ENCODE data around the gene SERPINI1.

The SERPINI1 gene

GRCh38 chr3:167734498-167735232, 856 bp upstream of the SERPINI1 start, which contains the start of gene PDCD10:
TSS of gene PDCD10 (minus strand) at chr3:167734892. CDS start at chr3:167720157, 14,735 bp downstream.
- DNase-seq (ENCODE audit: low spot score), result peak; percentile 98

DNA sequence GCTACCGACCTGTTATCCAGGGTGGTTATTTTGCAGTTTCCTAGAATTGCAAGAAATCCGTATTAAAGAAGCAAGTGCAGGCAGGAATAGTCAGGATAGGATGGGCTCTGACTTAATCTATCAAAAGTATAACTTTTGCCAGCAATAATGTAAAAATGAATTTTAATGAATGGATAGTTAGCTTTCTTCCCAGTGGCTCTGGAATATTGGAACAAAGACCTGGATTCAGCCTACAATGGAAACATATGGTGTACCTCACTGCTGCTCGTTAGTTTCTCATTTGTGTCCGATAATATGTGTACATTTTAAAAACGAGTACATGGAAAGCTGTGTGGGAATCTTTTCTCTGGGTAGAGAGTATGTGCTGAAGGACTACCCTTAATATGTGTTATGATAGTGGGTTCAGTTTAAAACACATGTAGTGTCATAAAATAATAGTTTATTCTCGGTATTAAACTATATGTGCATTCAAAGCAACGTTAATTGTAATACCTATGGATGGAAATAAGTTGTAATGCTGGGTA, 805 bp downstream of the SERPINI1 start:
- DNase-seq (ENCODE audit: low spot score), result no peak

DNA sequence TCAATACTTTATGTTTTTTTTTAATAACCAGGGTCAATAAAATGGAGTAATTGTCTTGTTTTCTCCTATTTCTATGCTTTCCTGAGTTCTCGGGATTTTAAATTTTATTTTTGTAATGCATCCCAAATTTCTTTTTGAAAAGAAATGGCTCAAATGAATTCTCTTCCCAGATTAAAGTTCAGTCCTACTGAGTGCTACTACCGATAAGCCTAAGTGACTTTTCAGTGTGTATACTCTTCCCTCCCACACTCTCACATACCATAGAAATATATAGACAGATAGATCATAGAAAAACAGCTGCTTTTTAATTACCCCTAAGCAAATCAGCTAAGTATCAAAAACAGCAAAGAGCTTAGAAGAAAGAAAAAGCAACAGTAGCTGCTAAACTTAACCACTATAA, 1.5 kb downstream of the SERPINI1 start:
- DNase-seq (ENCODE audit: low spot score), result no peak

- DNase-seq (ENCODE audit: low spot score), result no peak
These were observed 2.5 kb downstream of the SERPINI1 start for GRCh38 chr3:167738037-167738436.

- DNase-seq (ENCODE audit: low spot score), result no peak
These were observed 3.8 kb downstream of the SERPINI1 start for GRCh38 chr3:167739190-167739810.

DNA sequence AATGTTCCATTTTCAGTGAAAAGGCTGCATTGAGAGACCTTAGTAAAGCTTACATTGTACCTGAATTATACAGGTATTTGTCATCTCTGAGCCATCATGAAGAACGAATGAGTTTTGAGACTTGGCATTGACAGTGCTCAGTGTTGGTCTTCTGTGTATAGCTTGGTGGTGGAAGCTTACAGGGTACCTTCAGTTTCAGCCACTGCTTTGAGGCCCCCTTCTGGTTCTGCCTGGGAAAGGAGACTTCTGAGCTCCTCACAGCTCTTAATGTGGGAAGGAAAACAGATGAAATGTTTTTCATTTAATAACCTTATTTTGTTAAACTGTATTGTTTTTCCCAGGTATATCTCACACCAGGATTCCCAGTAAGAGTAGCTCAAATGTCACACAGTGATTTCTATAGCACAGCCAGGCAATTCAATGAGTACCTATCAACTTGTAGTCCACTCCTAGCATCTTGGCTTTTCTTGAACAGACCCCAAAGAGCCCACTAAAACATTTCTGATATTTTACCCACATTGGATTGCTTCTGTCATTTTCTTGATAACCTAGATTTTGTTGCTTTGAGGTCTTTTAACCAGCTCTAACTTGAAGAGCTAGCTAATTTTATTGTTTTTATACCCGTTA, 5.6 kb downstream of the SERPINI1 start:
- peak; percentile 35 for DNase-seq (ENCODE audit: low spot score)

DNA sequence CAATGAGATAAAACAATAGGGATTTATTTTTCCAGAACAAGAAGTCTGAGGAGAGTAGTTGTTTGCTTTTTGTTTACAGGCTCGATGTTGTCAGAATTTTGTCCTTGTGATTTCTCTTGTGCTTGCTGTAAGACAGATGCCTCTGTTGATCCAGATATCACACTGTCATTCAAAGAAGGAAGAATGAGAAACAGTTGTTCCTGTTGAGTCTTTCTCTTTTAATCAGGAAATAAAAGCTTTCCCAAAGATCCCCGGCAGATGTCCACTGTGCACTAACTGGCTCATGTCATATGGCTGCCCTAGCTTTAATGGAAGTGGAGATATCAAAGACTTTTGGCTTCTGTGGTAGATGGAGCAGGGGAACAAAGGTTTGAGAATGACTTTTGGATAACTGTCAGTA, 6.8 kb downstream of the SERPINI1 start:
- DNase-seq (ENCODE audit: low spot score), result no peak

DNA sequence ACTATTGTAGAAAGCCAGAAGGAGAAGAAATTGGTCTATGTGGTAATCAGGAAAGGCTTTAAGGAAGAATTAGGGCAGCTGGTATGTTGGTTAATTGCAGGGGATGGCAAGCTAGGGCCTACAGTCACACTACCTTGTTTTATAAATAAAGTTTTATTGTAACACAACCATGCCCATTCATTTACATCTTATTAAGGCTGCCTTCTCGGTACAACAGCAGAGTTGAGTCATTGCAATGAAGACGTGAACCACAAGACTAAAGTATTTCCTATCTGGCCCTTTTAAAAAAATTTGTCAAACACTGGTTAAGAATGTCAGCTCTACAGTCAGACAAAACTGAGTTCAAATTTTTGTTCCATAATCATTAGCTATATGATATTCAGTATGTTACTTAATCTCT, 8.3 kb downstream of the SERPINI1 start:
- DNase-seq (ENCODE audit: low spot score), result no peak

- DNase-seq (ENCODE audit: low spot score), result no peak
These were observed 13.7 kb downstream of the SERPINI1 start for GRCh38 chr3:167749209-167749608.

DNA sequence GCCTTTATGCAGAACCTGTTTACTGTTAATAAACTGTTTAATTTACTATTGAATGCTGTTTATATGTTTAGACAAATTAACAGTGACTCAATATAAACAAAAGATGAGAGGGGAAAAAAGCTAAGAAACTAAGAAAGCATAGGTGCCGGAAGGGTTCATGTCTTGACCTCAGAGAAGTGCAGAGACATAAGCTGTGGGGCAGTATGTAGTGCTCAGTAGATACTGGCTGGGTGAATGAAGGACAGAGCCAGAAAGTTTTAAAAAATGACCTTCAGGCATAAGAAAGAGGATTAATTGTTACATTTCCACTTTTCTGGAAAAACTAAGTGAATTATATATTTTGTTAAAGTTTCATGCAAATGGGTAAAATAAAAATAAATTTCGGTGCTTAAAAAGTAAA, 14.2 kb downstream of the SERPINI1 start:
- DNase-seq (ENCODE audit: low spot score), result no peak

DNA sequence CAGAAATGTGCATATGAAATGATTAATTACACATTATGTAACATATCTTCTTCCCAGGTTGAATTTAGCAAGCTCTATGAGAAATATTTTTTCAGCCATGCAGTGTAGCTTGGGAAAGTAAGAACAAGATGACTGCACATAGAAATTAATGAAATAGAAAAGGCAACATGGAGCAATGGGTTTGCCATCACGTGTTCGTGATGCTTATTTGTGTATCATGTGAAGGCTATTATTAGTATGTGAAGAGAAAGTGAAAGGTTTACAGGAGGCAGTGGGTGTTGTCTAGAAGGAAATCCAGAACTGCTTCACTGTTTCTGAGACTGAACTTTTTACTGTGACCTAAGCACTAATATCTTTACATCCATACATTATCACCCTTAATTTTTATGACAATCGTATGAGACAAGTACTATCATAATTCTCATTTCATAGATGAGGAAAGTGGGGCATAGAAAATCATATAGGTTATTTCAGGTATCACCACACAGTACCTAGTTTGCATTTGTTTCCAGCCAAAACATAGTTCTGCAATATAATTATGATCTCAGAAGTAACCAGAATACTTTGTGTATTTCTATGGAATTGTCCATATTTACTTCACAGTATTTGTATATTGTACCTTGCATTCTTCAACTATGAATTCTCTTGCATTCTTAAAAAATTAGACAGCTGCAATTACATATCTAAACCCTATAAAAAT, 14.9 kb downstream of the SERPINI1 start:
- DNase-seq (ENCODE audit: low spot score), result peak; percentile 31

GRCh38 chr3:167754049-167754448, 18.5 kb downstream of the SERPINI1 start:
- no peak for DNase-seq (ENCODE audit: low spot score)

DNA sequence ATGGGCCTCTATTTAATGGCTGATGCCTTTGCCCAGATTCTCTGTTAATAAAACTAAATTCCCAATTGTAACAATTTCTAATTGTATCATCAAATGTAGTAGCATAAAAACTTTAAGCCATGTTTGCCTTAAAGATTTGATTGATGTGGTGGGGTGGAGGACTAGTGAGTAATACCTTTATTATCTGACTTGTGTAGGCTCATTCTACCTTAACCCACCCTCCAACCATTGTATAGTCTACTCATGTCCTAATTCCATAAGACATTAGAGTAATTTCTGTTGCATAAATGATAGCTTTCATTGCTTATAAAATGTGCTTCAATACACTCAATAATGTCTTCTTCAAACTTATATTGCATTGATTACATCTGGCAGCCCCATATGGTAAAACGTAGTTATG, 25.8 kb downstream of the SERPINI1 start:
- DNase-seq (ENCODE audit: low spot score), result no peak

GRCh38 chr3:167762296-167762695, 26.8 kb downstream of the SERPINI1 start:
- no peak for DNase-seq (ENCODE audit: low spot score)

GRCh38 chr3:167772992-167773391, 37.5 kb downstream of the SERPINI1 start:
- no peak for DNase-seq (ENCODE audit: low spot score)

GRCh38 chr3:167773584-167773983, 38.1 kb downstream of the SERPINI1 start:
- no peak for DNase-seq (ENCODE audit: low spot score)

DNA sequence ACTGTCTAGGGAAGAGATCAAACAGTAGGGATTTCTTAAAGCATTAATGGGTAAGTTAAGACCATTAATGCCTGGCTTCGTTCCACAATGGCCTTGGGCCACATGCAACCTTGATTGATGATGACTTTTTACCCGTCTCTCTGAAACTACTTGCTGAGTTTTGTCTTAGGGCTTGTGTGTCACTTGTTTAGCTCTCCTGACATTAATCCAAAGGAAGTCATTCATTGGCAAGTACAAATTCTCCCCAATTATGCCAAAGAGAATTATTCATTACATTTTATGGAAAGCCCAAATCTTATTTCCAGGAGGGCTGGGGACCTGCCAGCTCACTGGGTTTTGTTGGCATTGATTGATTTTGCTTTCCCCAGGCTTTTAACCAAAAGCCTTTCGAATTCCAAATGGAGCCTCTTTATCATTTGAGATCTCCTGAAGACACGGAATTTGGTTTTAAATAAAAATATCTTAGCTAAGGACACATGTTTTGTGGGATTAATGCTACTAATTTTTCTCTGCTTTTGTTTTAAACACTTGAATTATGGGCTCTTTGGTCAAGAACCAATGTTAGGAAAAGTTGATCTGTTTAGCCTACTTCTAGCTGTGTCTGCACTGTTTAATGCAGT, 40.7 kb downstream of the SERPINI1 start:
- no peak for DNase-seq (ENCODE audit: low spot score)

DNA sequence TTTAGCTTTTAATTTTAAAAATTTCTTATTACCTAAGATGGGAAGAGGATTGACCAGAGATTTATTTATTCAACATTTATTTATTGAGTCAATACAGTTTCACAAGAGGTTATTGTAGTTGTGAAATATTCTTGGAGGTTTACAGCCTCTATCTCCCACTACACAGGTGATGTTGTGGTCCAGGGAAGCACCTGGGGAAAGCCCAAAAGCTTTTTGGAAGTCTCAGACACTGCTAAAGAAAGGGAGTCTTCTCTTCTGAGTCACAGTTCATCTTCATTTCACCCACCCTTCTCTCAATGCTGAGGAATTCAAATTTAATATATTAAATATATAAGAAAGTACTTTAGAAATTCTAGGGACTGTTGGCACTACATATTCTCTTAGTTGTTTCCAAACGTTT, 41.8 kb downstream of the SERPINI1 start:
- no peak for DNase-seq (ENCODE audit: low spot score)

DNA sequence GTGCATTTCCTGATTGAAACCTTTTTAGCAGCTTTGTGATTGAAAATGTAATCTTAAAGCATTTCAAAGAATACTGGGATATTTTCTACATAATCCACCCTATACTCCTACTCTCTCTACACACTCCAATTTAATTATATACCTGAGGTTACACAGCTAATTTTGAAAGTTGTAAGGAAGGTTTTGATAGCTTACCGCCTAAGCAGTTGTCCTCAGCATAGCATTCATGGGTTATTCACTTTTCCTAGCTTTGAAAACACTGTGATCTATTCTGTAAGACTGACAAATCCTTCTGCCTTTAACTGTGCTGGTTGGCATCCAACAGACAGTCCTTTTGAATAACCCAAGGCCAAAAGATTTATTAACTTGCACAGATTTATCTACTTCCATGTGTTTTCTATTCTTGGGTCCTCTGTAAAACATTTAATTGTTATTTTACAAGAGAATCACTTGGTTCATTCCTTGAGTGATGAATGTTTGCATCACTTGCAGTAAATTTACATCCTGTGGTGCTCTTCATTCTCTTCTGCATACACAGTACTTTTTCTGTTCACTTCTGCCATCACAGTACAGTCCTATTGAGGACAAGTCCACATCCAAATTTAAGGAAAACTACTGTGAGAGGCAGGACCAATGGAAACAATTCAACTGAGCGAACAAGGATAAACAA, 44.8 kb downstream of the SERPINI1 start:
- DNase-seq (ENCODE audit: low spot score), result no peak

- DNase-seq (ENCODE audit: low spot score), result no peak
These were observed 48.3 kb downstream of the SERPINI1 start for GRCh38 chr3:167783781-167784180.

GRCh38 chr3:167785790-167786189, 50.3 kb downstream of the SERPINI1 start:
- no peak for DNase-seq (ENCODE audit: low spot score)

All from CD4-positive, alpha-beta T cell treated with Interleukin-2 at 100 ng/mL for 4 hours (primary cell).